HG03097 (cell line): ENCODE results near the gene RALGAPB.

Experiments
- ATAC-seq: cut with Tn5 transposase; IDR thresholded peaks from one replicate; pipeline ENCODE4 v1.9.1; 2021; ENCODE audit not compliant: unreplicated experiment, low FRiP score

RALGAPB gene

GRCh38 chr20:38603286-38603685 lies 130.6 kb downstream of the RALGAPB start:
- ATAC-seq = no peak

GRCh38 chr20:38604873-38605303 lies 132.2 kb downstream of the RALGAPB start:
- no peak for ATAC-seq

- no peak for ATAC-seq
These were observed 134.7 kb downstream of the RALGAPB start for GRCh38 chr20:38607351-38607750.

- ATAC-seq = no peak
These were observed 135.5 kb downstream of the RALGAPB start for GRCh38 chr20:38608188-38608587.

GRCh38 chr20:38609815-38610214 lies 137.2 kb downstream of the RALGAPB start:
- no peak for ATAC-seq

- no peak for ATAC-seq
These were observed 137.9 kb downstream of the RALGAPB start for GRCh38 chr20:38610521-38610920.

- no peak for ATAC-seq
These were observed 140.3 kb downstream of the RALGAPB start for GRCh38 chr20:38612751-38613515.

- no peak for ATAC-seq
These were observed 142.6 kb downstream of the RALGAPB start for GRCh38 chr20:38615283-38615682.

GRCh38 chr20:38616457-38616856 lies 143.8 kb downstream of the RALGAPB start:
- no peak for ATAC-seq

- no peak for ATAC-seq
These were observed 144.6 kb downstream of the RALGAPB start for GRCh38 chr20:38617011-38617829.

GRCh38 chr20:38617830-38618196 lies 145.2 kb downstream of the RALGAPB start:
- no peak for ATAC-seq

GRCh38 chr20:38620441-38620840 lies 147.8 kb downstream of the RALGAPB start:
- no peak for ATAC-seq

GRCh38 chr20:38623061-38623460 lies 150.4 kb downstream of the RALGAPB start:
- ATAC-seq = no peak

GRCh38 chr20:38624084-38624483 lies 151.4 kb downstream of the RALGAPB start:
- no peak for ATAC-seq

- no peak for ATAC-seq
These were observed 153.3 kb downstream of the RALGAPB start for GRCh38 chr20:38625896-38626295.

- ATAC-seq = no peak
These were observed 154.4 kb downstream of the RALGAPB start for GRCh38 chr20:38626921-38627659.
